Keratinocyte (primary cell): ENCODE data around the gene HMGCS1. TPM values are rescaled to one million over a fixed set of nuclear protein-coding genes. Genes with fewer than 3 reads are reported as not detected.

ENCODE experiments used
- DNase-seq: peaks from one replicate; pipeline ENCODE4 v3.0.0-alpha.2; 2011; ENCODE audit warnings: low read depth, missing footprints, low spot score
- FAIRE-seq: peaks from 2 replicates; lab custom pipeline; 2011; peaks lifted over from hg19 to GRCh38; lab: Jason Lieb, UNC
- H2AFZ ChIP-seq: 2 replicates; pipeline ENCODE4 v1.6.0; 2012; ENCODE audit warnings: low read length, control low read depth, inconsistent platforms; ENCODE audit not compliant: control insufficient read depth
- H3K27ac ChIP-seq: 2 replicates; pipeline ENCODE4 v1.5.1; 2011; ENCODE audit warnings: low read length; ENCODE audit not compliant: control insufficient read depth, insufficient read depth
- H3K27me3 ChIP-seq: 3 replicates; pipeline ENCODE4 v1.6.0; 2011; ENCODE audit warnings: low read length; ENCODE audit not compliant: control insufficient read depth, insufficient read depth; ENCODE audit errors: extremely low read depth
- H3K36me3 ChIP-seq, 2 experiments: 2 replicates in 1 of 2; 3 replicates in 1 of 2; pipeline ENCODE4 v1.5.1; 2011; ENCODE audit warnings: low read length in 2 of 2, mild to moderate bottlenecking in 1 of 2; ENCODE audit not compliant: control insufficient read depth in 2 of 2, insufficient read depth in 2 of 2; ENCODE audit errors: extremely low read depth in 1 of 2
- H3K4me1 ChIP-seq: 3 replicates; pipeline ENCODE4 v1.5.1; 2011; ENCODE audit warnings: low read length; ENCODE audit not compliant: control insufficient read depth, insufficient read depth; ENCODE audit errors: extremely low read depth
- H3K4me2 ChIP-seq: 3 replicates; pipeline ENCODE4 v1.6.0; 2011; ENCODE audit warnings: low read depth, low read length; ENCODE audit not compliant: control insufficient read depth, insufficient read depth; ENCODE audit errors: extremely low read depth
- H3K4me3 ChIP-seq, 3 experiments: fragments of 200-600 bp in 1 of 3; sonication (generic) in 1 of 3; 2 replicates in 2 of 3; 3 replicates in 1 of 3; pipeline ENCODE4 v1.5.1; 2011 to 2016; ENCODE audit warnings: low read length in 3 of 3, mild to moderate bottlenecking in 3 of 3, control low read depth in 2 of 3, inconsistent platforms in 1 of 3, low read depth in 1 of 3, mixed read lengths in 1 of 3, mixed run types in 1 of 3, moderate library complexity in 1 of 3; ENCODE audit not compliant: control insufficient read depth in 2 of 3, insufficient read depth in 2 of 3; ENCODE audit errors: extremely low read depth in 1 of 3
- H3K79me2 ChIP-seq: 2 replicates; pipeline ENCODE4 v1.6.0; 2012; ENCODE audit warnings: low read length; ENCODE audit not compliant: control insufficient read depth, insufficient read depth
- H3K9ac ChIP-seq: 3 replicates; pipeline ENCODE4 v1.6.0; 2011; ENCODE audit warnings: low read length; ENCODE audit not compliant: control insufficient read depth, insufficient read depth; ENCODE audit errors: extremely low read depth
- H3K9me1 ChIP-seq: 3 replicates; pipeline ENCODE4 v1.6.0; 2011; ENCODE audit warnings: low read length; ENCODE audit not compliant: control insufficient read depth, insufficient read depth; ENCODE audit errors: extremely low read depth
- H3K9me3 ChIP-seq: 2 replicates; pipeline ENCODE4 v1.5.1; 2012; ENCODE audit warnings: low read depth, low read length; ENCODE audit not compliant: control insufficient read depth
- H4K20me1 ChIP-seq: 3 replicates; pipeline ENCODE4 v1.6.0; 2011; ENCODE audit warnings: low read length; ENCODE audit not compliant: control insufficient read depth, insufficient read depth; ENCODE audit errors: extremely low read depth
- EZH2 ChIP-seq: IDR thresholded peaks from one replicate; pipeline ENCODE4 v1.6.1; 2012; ENCODE audit warnings: inconsistent platforms, mild to moderate bottlenecking, low read length, moderate library complexity
- dilution Hi-C: fragments of 300-500 bp; cut with MboI; formaldehyde crosslinking; loops from one replicate; pipeline ENCODE4 v1.7.0; 2020; ENCODE audit warnings: low sequenced_read_pairs; ENCODE audit not compliant: extremely low pct_ligation_motif_present
- polyA plus RNA-seq, 5 experiments: library from polyadenylated mRNA; depleted of rRNA in 3 of 5; stranded (reverse) in 3 of 5; stranded (forward) in 1 of 5; unstranded in 1 of 5; fragments of >200 nt; gene quantifications; 1 replicate in 1 of 5; 2 replicates in 3 of 5; 3 replicates in 1 of 5; pipeline versions ENCODE4 v1.2.1 to v1.2.3, GENCODE V29; 2011 to 2012; ENCODE audit warnings: missing spikeins in 2 of 5, low read depth in 1 of 5, low replicate concordance in 1 of 5
- TF ChIP-seq, protein P1 (sequence below), 3 experiments: IDR thresholded peaks in 1 of 3; conservative IDR thresholded peaks in 1 of 3; optimal IDR thresholded peaks in 1 of 3; 2 replicates in 2 of 3; 3 replicates in 1 of 3; pipeline versions ENCODE3 to v1.5.1; 2011; ENCODE audit warnings: low read length in 3 of 3, mild to moderate bottlenecking in 3 of 3, moderate library complexity in 2 of 3, control low read depth in 1 of 3, inconsistent platforms in 1 of 3; ENCODE audit not compliant: insufficient read depth in 2 of 3; ENCODE audit errors: extremely low read depth in 1 of 3

The HMGCS1 gene
- polyA plus RNA-seq, 1 donor (not counting 4 experiments of a cell fraction or from before 2014, with no cell fraction given), result 512 TPM

DNA sequence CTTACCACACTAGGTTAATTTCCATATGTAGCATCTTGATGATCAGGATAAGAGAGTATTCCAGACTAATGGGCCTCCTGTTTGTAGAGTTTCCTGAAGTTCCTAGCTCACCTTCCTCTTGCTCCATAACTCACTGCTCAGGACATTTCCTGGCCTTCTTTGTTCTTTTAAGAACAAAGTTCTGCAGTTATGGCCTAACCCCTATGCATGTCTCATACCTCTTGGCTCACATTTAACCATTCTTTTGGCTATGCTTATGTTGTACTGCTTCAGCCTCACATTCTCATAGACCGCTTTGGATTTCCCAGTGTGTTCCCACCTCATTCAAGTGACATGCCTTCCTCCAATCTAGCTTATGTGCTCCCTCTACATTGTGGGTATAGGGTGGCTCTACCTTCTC, 40.5 kb upstream of the HMGCS1 start:
- Histone ChIP-seq H3K27ac (no peak overlapping the region), H3K4me3 (no peak overlapping the region), H3K9ac (no peak overlapping the region), H3K36me3 (no peaks in the 10 kb centered on the region), H3K9me3 (no peaks in the 10 kb centered on the region), H3K4me1 (peaks cover 8% of the 10 kb centered on the region), H4K20me1 (no peaks in the 10 kb centered on the region), H3K27me3 (no peaks in the 10 kb centered on the region), H3K4me2 (no peak overlapping the region), H2AFZ (no peak overlapping the region), H3K9me1 (no peaks in the 10 kb centered on the region), H3K79me2 (no peaks in the 10 kb centered on the region)
- DNase-seq (no peak), FAIRE-seq (no peak)
- no peak for TF ChIP-seq EZH2
- TF ChIP-seq, protein P1, sequence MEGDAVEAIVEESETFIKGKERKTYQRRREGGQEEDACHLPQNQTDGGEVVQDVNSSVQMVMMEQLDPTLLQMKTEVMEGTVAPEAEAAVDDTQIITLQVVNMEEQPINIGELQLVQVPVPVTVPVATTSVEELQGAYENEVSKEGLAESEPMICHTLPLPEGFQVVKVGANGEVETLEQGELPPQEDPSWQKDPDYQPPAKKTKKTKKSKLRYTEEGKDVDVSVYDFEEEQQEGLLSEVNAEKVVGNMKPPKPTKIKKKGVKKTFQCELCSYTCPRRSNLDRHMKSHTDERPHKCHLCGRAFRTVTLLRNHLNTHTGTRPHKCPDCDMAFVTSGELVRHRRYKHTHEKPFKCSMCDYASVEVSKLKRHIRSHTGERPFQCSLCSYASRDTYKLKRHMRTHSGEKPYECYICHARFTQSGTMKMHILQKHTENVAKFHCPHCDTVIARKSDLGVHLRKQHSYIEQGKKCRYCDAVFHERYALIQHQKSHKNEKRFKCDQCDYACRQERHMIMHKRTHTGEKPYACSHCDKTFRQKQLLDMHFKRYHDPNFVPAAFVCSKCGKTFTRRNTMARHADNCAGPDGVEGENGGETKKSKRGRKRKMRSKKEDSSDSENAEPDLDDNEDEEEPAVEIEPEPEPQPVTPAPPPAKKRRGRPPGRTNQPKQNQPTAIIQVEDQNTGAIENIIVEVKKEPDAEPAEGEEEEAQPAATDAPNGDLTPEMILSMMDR (optimal IDR thresholded peaks at IDR 0.05 in 1 of 3, IDR thresholded peaks at IDR 0.05 in 1 of 3, conservative IDR thresholded peaks at IDR 0.05 in 1 of 3; ENCODE audit: extremely low read depth in 1 of 3, insufficient read depth in 2 of 3, low read length in 3 of 3), result no peak
- dilution Hi-C loops, result no loop called here

DNA sequence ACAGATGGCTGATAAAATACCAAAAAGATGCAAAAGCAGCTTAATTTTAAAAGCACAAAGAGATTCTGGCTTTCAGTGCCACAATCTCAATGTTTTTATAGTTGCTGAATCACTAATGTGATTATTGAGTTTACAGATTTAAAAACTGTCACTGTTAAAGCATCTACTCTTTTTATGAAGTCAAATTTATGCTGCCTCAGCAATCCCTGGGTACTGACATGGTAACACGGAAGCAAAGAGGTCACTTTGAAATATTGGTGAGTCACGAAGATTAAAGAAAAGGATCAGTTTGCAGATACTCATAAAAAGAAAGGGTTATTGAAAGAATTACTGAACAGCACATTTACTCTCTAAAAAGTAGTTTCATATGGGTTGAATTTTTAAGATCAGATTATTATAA, 39.7 kb upstream of the HMGCS1 start:
- dilution Hi-C loops, result no loop called here
- Histone ChIP-seq H3K9me3 (no peaks in the 10 kb centered on the region), H3K4me2 (no peak overlapping the region), H3K4me1 (peaks cover 8% of the 10 kb centered on the region), H3K27me3 (no peaks in the 10 kb centered on the region), H3K27ac (no peak overlapping the region), H3K4me3 (no peak overlapping the region), H3K79me2 (no peaks in the 10 kb centered on the region), H3K9me1 (no peaks in the 10 kb centered on the region), H3K9ac (no peak overlapping the region), H4K20me1 (no peaks in the 10 kb centered on the region), H3K36me3 (no peaks in the 10 kb centered on the region), H2AFZ (no peak overlapping the region)
- DNase-seq (no peak), FAIRE-seq (no peak)
- TF ChIP-seq EZH2, result no peak
- TF ChIP-seq, protein P1 (optimal IDR thresholded peaks at IDR 0.05 in 1 of 3, IDR thresholded peaks at IDR 0.05 in 1 of 3, conservative IDR thresholded peaks at IDR 0.05 in 1 of 3; ENCODE audit: extremely low read depth in 1 of 3, insufficient read depth in 2 of 3, low read length in 3 of 3), result no peak
